CD4-positive, alpha-beta T cell (primary cell): Measurements from ENCODE around the gene TMED1. TPM values are rescaled to one million over a fixed set of nuclear protein-coding genes. Genes with fewer than 3 reads are reported as not detected.

ENCODE experiments used
- ATAC-seq: fragments of 200-7000 bp; cut with Tn5 transposase; one replicate; pipeline ENCODE4 v1.10.0; 2022; ENCODE audit warnings: mild to moderate bottlenecking; ENCODE audit not compliant: poor library complexity
- CTCF ChIA-PET: fragments of 350-600 bp; sonication (Branson Sonifier 250); formaldehyde crosslinking; loops from one replicate; lab custom pipeline; 2021; ENCODE audit warnings: antibody characterized with exemption, inconsistent platforms; lab: Charles Lee
- POLR2A ChIA-PET: fragments of 350-600 bp; sonication (Branson Sonifier 250); formaldehyde crosslinking; loops from one replicate; lab custom pipeline; 2021; ENCODE audit warnings: antibody characterized with exemption, inconsistent platforms; lab: Charles Lee
- DNase-seq, 14 experiments: peaks; one replicate each; pipeline ENCODE4 v3.0.0-alpha.2; 2013 to 2020; ENCODE audit warnings: mixed read lengths in 2 of 14
- H3K27ac ChIP-seq, 2 donors: one replicate each; pipeline versions ENCODE4 v1.5.1 to v1.7.0; 2013; ENCODE audit warnings: low read length in 2 of 2, low read depth in 1 of 2, mild to moderate bottlenecking in 1 of 2
- H3K27me3 ChIP-seq, 2 experiments: 1 replicate in 1 of 2; 2 replicates in 1 of 2; pipeline versions ENCODE4 v1.6.1 to v1.7.0; 2013; ENCODE audit warnings: low read length in 2 of 2, control low read depth in 1 of 2, mild to moderate bottlenecking in 1 of 2, moderate library complexity in 1 of 2; ENCODE audit not compliant: insufficient read depth in 2 of 2, control insufficient read depth in 1 of 2
- H3K36me3 ChIP-seq: one replicate; pipeline ENCODE4 v1.6.1; 2013; ENCODE audit warnings: low read length, control low read depth; ENCODE audit not compliant: insufficient read depth
- H3K4me1 ChIP-seq: one replicate; pipeline ENCODE4 v1.6.1; 2013; ENCODE audit warnings: low read length, control low read depth; ENCODE audit not compliant: insufficient read depth
- H3K4me3 ChIP-seq: one replicate; pipeline ENCODE4 v1.5.1; 2013; ENCODE audit warnings: mild to moderate bottlenecking, low read length, moderate library complexity
- H3K9me3 ChIP-seq, 2 experiments: 1 replicate in 1 of 2; 2 replicates in 1 of 2; pipeline versions ENCODE4 v1.6.1 to v1.7.0; 2013; ENCODE audit warnings: low read length in 2 of 2, mild to moderate bottlenecking in 2 of 2, control low read depth in 1 of 2, moderate library complexity in 1 of 2; ENCODE audit not compliant: control insufficient read depth in 1 of 2, insufficient read depth in 1 of 2
- H3K27ac Mint-ChIP-seq: one replicate; pipeline ENCODE4 v1.8.0; 2020; ENCODE audit warnings: mixed read lengths
- H3K27me3 Mint-ChIP-seq: one replicate; pipeline ENCODE4 v1.8.0; 2021; ENCODE audit warnings: mixed read lengths
- H3K36me3 Mint-ChIP-seq: one replicate; pipeline ENCODE4 v1.8.0; 2021; ENCODE audit warnings: low read depth, mixed read lengths
- H3K4me1 Mint-ChIP-seq: one replicate; pipeline ENCODE4 v1.8.0; 2021; ENCODE audit warnings: low read depth, mixed read lengths
- H3K4me3 Mint-ChIP-seq: one replicate; pipeline ENCODE4 v1.8.0; 2020; ENCODE audit warnings: mild to moderate bottlenecking, mixed read lengths
- H3K9me3 Mint-ChIP-seq: one replicate; pipeline ENCODE4 v1.8.0; 2020; ENCODE audit warnings: mixed read lengths
- CTCF ChIP-seq: fragments of 200-600 bp; IDR thresholded peaks from one replicate; pipeline ENCODE4 v1.8.0; 2022; ENCODE audit warnings: antibody characterized with exemption, mild to moderate bottlenecking
- intact Hi-C, 2 experiments: fragments of 100-400 bp; cut with DNase I in 1 of 2; cut with micrococcal nuclease in 1 of 2; formaldehyde crosslinking; loops; one replicate each; pipeline versions ENCODE4 v1.15.1 to v1.9.0; 2023 to 2025; cut with DNase I, micrococcal nuclease
- total RNA-seq, 174 experiments: library from RNA in 2 of 174; stranded (reverse) in 2 of 174; gene quantifications; one replicate each; pipeline ENCODE4 v1.2.3 and lab custom pipeline; 2021 to 2026

Gene TMED1
- total RNA-seq, 2 experiments from 2014 or later = 6.7 to 7.0 TPM

GRCh38 chr19:10850631-10851030, 14.6 kb upstream of the TMED1 start:
- Histone ChIP-seq H3K36me3 (no peaks in the 10 kb centered on the region), H3K27ac (no peak overlapping the region), H3K9me3 (peaks cover 4 to 8% of the 10 kb centered on the region in 2 experiments), H3K27me3 (no peaks in the 10 kb centered on the region), H3K4me3 (no peak overlapping the region), H3K4me1 (peaks cover 3% of the 10 kb centered on the region)
- CTCF ChIA-PET = interaction anchor here (2.0 kb wide), 1 partner anchor 14 kb away, joined by 9 read pairs; no protein-coding TSS in a partner anchor
- H3K27me3 Mint-ChIP-seq = peaks cover 4% of the 10 kb centered on the region
- TF ChIP-seq CTCF = no peak
- POLR2A ChIA-PET = no interaction called here
- peaks cover 4% of the 10 kb centered on the region for H3K36me3 Mint-ChIP-seq
- H3K4me3 Mint-ChIP-seq = no peak overlapping the region
- intact Hi-C loops = no loop called here
- H3K4me1 Mint-ChIP-seq = no peaks in the 10 kb centered on the region
- no peak overlapping the region for H3K27ac Mint-ChIP-seq
- ATAC-seq (no peak), DNase-seq (no peak)
- peaks cover 5% of the 10 kb centered on the region for H3K9me3 Mint-ChIP-seq

- POLR2A ChIA-PET = interaction anchor here (0.6 to 1.0 kb wide), 2 partner anchors 16 to 63 kb away, joined by 3 to 4 read pairs; no protein-coding TSS in a partner anchor
- Mint-ChIP-seq H3K4me1 (no peaks in the 10 kb centered on the region), H3K4me3 (peak within 1 kb of the TSS; percentile 58), H3K27ac (no peak within 1 kb of the TSS), H3K9me3 (peaks cover 5% of the 10 kb centered on the region), H3K27me3 (peaks cover 4% of the 10 kb centered on the region), H3K36me3 (peaks cover 4% of the 10 kb centered on the region)
- CTCF ChIA-PET = no interaction called here
- no peak within 1 kb of the TSS for H3K27ac ChIP-seq
- TF ChIP-seq CTCF = no peak
- ATAC-seq = peak; percentile 43
- H3K27me3 ChIP-seq = no peaks in the 10 kb centered on the region
- H3K4me3 ChIP-seq = peak within 1 kb of the TSS; percentile 29
- H3K4me1 ChIP-seq = peaks cover 3% of the 10 kb centered on the region
- peak in 2 of 14 experiments; percentile 49 to 50 for DNase-seq
- intact Hi-C loops = no loop called here
- H3K36me3 ChIP-seq = no peaks in the 10 kb centered on the region
- H3K9me3 ChIP-seq = peaks cover 4 to 8% of the 10 kb centered on the region in 2 experiments
Observed at GRCh38 chr19:10848230-10848856, 12.3 kb upstream of the TMED1 start, which contains the start of gene C19orf38. Gene C19orf38, plus strand, starts transcription at chr19:10848415. Its CDS starts 94 bp downstream, at chr19:10848509.

- H3K27ac Mint-ChIP-seq = no peak overlapping the region
- peaks cover 5% of the 10 kb centered on the region for H3K9me3 Mint-ChIP-seq
- no peak for TF ChIP-seq CTCF
- H3K4me1 Mint-ChIP-seq = no peaks in the 10 kb centered on the region
- peaks cover 4% of the 10 kb centered on the region for H3K36me3 Mint-ChIP-seq
- no peak overlapping the region for H3K27ac ChIP-seq
- ATAC-seq (no peak), DNase-seq (peak in 1 of 14 experiments; percentile 11)
- H3K27me3 ChIP-seq = no peaks in the 10 kb centered on the region
- ChIA-PET POLR2A (no interaction called here), CTCF (interaction anchor here (1.5 kb wide), 1 partner anchor 18 kb away, joined by 3 read pairs; no protein-coding TSS in a partner anchor)
- peaks cover 8% of the 10 kb centered on the region in 2 experiments for H3K9me3 ChIP-seq
- no peak overlapping the region for H3K4me3 ChIP-seq
- intact Hi-C loops = no loop called here
- no peaks in the 10 kb centered on the region for H3K36me3 ChIP-seq
- peaks cover 3% of the 10 kb centered on the region for H3K4me1 ChIP-seq
- H3K27me3 Mint-ChIP-seq = peaks cover 4% of the 10 kb centered on the region
- no peak overlapping the region for H3K4me3 Mint-ChIP-seq
Observed at GRCh38 chr19:10846500-10847202, 10.6 kb upstream of the TMED1 start.
